ENCODE measurements around the gene NLGN3.

DNA sequence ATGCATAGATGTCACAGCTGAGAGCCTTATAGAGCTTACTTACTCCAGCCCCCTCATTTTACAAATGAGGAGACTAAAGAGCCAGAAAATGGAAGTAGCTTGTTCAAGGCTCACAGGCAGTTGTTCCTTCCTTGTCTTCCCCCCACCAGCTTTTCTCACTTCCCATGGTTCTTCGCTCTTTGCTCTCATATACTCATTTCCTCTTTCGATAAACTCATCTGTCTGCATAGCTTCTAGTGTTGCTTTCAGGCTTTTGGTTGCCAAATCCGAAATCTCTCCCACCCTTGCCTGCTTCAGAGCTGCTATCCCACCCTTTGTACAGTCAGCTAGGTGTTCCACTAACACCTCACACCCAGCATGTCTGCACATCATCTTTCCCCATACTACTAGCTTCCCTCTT, 53.4 kb downstream of the NLGN3 start:
- TF ChIP-seq, protein P1, sequence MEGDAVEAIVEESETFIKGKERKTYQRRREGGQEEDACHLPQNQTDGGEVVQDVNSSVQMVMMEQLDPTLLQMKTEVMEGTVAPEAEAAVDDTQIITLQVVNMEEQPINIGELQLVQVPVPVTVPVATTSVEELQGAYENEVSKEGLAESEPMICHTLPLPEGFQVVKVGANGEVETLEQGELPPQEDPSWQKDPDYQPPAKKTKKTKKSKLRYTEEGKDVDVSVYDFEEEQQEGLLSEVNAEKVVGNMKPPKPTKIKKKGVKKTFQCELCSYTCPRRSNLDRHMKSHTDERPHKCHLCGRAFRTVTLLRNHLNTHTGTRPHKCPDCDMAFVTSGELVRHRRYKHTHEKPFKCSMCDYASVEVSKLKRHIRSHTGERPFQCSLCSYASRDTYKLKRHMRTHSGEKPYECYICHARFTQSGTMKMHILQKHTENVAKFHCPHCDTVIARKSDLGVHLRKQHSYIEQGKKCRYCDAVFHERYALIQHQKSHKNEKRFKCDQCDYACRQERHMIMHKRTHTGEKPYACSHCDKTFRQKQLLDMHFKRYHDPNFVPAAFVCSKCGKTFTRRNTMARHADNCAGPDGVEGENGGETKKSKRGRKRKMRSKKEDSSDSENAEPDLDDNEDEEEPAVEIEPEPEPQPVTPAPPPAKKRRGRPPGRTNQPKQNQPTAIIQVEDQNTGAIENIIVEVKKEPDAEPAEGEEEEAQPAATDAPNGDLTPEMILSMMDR (IDR thresholded peaks at IDR 0.05; ENCODE audit: borderline replicate concordance, extremely low read depth, low read length, poor library complexity, severe bottlenecking): no peak
- TF ChIP-seq EZH2 (IDR thresholded peaks at IDR 0.05; ENCODE audit: borderline replicate concordance, low read depth, low read length, severe bottlenecking): no peak
